PC-3 (cell line): ENCODE measurements around the gene ABCG5. TPM values are rescaled to one million over a fixed set of nuclear protein-coding genes. Genes with fewer than 3 reads are reported as not detected.

Experiments
- ATAC-seq: fragments of 200-7000 bp; cut with Tn5 transposase; 2 replicates; pipeline ENCODE4 v1.9.1; 2020; ENCODE audit warnings: mild to moderate bottlenecking, moderate library complexity
- BruUV-seq: library from RNA; stranded (reverse); fragments of 400-500 nt; replicated peaks from 2 replicates; lab custom pipeline; 2021; lab: Mats Ljungman, UMichigan
- CTCF ChIA-PET: fragments of 300-600 bp; sonication (Branson Sonifier 250); formaldehyde crosslinking; loops from one replicate; lab custom pipeline; 2022; ENCODE audit warnings: antibody characterized with exemption; lab: Charles Lee
- POLR2A ChIA-PET: fragments of 300-600 bp; sonication (Branson Sonifier 250); formaldehyde crosslinking; loops from one replicate; lab custom pipeline; 2022; ENCODE audit warnings: antibody characterized with exemption; ENCODE audit not compliant: unreplicated experiment; lab: Charles Lee
- DNase-seq: peaks from one replicate; pipeline ENCODE4 v3.0.0-alpha.2; 2015
- H2AFZ ChIP-seq: fragments of 300-600 bp; sonication (generic); 2 replicates; pipeline ENCODE4 v1.6.0; 2016; ENCODE audit warnings: antibody characterized with exemption, low read length
- H3F3A ChIP-seq: fragments of 300-600 bp; sonication (generic); one replicate; pipeline ENCODE4 v1.6.0; 2017; ENCODE audit warnings: antibody characterized with exemption, low read length, control low read depth, mild to moderate bottlenecking; ENCODE audit not compliant: unreplicated experiment
- H3K27ac ChIP-seq: fragments of 300-600 bp; sonication (generic); 2 replicates; pipeline ENCODE4 v1.5.1; 2016; ENCODE audit warnings: mild to moderate bottlenecking, low read length
- H3K27me3 ChIP-seq: fragments of 300-600 bp; sonication (generic); 2 replicates; pipeline ENCODE4 v1.6.1; 2016; ENCODE audit warnings: low read length, mixed read lengths
- H3K36me3 ChIP-seq: fragments of 300-600 bp; sonication (generic); 2 replicates; pipeline ENCODE4 v1.6.1; 2016; ENCODE audit warnings: low read depth, mixed run types, low read length, mixed read lengths
- H3K4me1 ChIP-seq: fragments of 300-600 bp; sonication (generic); 2 replicates; pipeline ENCODE4 v1.5.1; 2016; ENCODE audit warnings: low read length; ENCODE audit not compliant: insufficient read depth
- H3K4me2 ChIP-seq: fragments of 300-600 bp; sonication (generic); 2 replicates; pipeline ENCODE4 v1.6.0; 2016; ENCODE audit warnings: low read length
- H3K4me3 ChIP-seq: fragments of 300-600 bp; sonication (generic); 2 replicates; pipeline ENCODE4 v1.5.1; 2016; ENCODE audit warnings: mild to moderate bottlenecking, low read length, mixed read lengths
- H3K79me2 ChIP-seq: fragments of 300-600 bp; sonication (generic); 2 replicates; pipeline ENCODE4 v1.6.1; 2017; ENCODE audit warnings: low read length, mixed read lengths
- H3K9ac ChIP-seq: fragments of 300-600 bp; sonication (generic); 2 replicates; pipeline ENCODE4 v1.6.0; 2016; ENCODE audit warnings: mild to moderate bottlenecking, low read length
- H3K9me2 ChIP-seq: fragments of 300-600 bp; sonication (generic); replicated peaks from 2 replicates; pipeline ENCODE4 v1.6.1; 2016; ENCODE audit warnings: mixed run types, low read length, mixed read lengths
- H3K9me3 ChIP-seq: fragments of 300-600 bp; sonication (generic); 2 replicates; pipeline ENCODE4 v1.6.1; 2016; ENCODE audit warnings: low read length, mixed read lengths
- H4K20me1 ChIP-seq: fragments of 300-600 bp; sonication (generic); 2 replicates; pipeline ENCODE4 v1.6.1; 2016; ENCODE audit warnings: low read length, mixed read lengths
- CTCF ChIP-seq: fragments of 300-600 bp; sonication (generic); conservative IDR thresholded peaks from 2 replicates; pipeline ENCODE4 v1.5.1; 2017; ENCODE audit warnings: antibody characterized with exemption, low read depth, mild to moderate bottlenecking, low read length
- EZH2 ChIP-seq: fragments of 300-600 bp; sonication (generic); IDR thresholded peaks from one replicate; pipeline ENCODE4 v1.6.1; 2017; ENCODE audit warnings: antibody characterized with exemption, mild to moderate bottlenecking, low read length; ENCODE audit not compliant: unreplicated experiment
- EZH2phosphoT487 ChIP-seq: fragments of 300-600 bp; sonication (generic); IDR thresholded peaks from 2 replicates; pipeline ENCODE4 v1.6.1; 2018; ENCODE audit warnings: mild to moderate bottlenecking, antibody characterized with exemption, low read length, borderline replicate concordance
- intact Hi-C: fragments of 100-400 bp; cut with micrococcal nuclease; formaldehyde crosslinking; loops from 2 replicates; pipeline ENCODE4 v1.9.0; 2023
- total RNA-seq: library from RNA; depleted of rRNA; stranded (reverse); fragments of >200 nt; gene quantifications from 2 replicates; pipeline ENCODE4 v1.2.3, GENCODE V29; 2014

Gene ABCG5
- total RNA-seq, 1 experiment from 2014 or later, result not detected

- Histone ChIP-seq H3K9me3 (no peaks in the 10 kb centered on the region), H3K27me3 (no peaks in the 10 kb centered on the region), H3F3A (no peaks in the 10 kb centered on the region), H3K9me2 (no peaks in the 10 kb centered on the region), H3K4me3 (no peak overlapping the region), H3K9ac (no peak overlapping the region), H4K20me1 (no peaks in the 10 kb centered on the region), H3K4me2 (no peak overlapping the region), H3K79me2 (no peaks in the 10 kb centered on the region), H3K36me3 (no peaks in the 10 kb centered on the region), H3K4me1 (no peaks in the 10 kb centered on the region), H2AFZ (no peak overlapping the region), H3K27ac (no peak overlapping the region)
- ATAC-seq, result no peak
- no peak for DNase-seq
- intact Hi-C loops, result no loop called here
- no TSS peak for BruUV-seq
- POLR2A ChIA-PET, result no interaction called here
- CTCF ChIA-PET, result no interaction called here
- TF ChIP-seq EZH2, result no peak
- TF ChIP-seq CTCF, result no peak
- no peak for TF ChIP-seq EZH2phosphoT487
These were observed 26.6 kb downstream of the ABCG5 start for GRCh38 chr2:43812006-43812405.

- TF ChIP-seq EZH2phosphoT487 (no peak), CTCF (no peak), EZH2 (no peak)
- DNase-seq (no peak), ATAC-seq (no peak)
- H3K79me2 ChIP-seq, result no peaks in the 10 kb centered on the region
- H3K4me3 ChIP-seq, result no peak overlapping the region
- H4K20me1 ChIP-seq, result no peaks in the 10 kb centered on the region
- no peak overlapping the region for H3K9ac ChIP-seq
- H3K9me3 ChIP-seq, result no peaks in the 10 kb centered on the region
- no peaks in the 10 kb centered on the region for H3F3A ChIP-seq
- H3K36me3 ChIP-seq, result no peaks in the 10 kb centered on the region
- intact Hi-C loops, result no loop called here
- no peak overlapping the region for H2AFZ ChIP-seq
- H3K9me2 ChIP-seq, result no peaks in the 10 kb centered on the region
- BruUV-seq, result no TSS peak
- H3K4me1 ChIP-seq, result no peaks in the 10 kb centered on the region
- H3K27me3 ChIP-seq, result no peaks in the 10 kb centered on the region
- CTCF ChIA-PET, result no interaction called here
- H3K27ac ChIP-seq, result no peak overlapping the region
- no peak overlapping the region for H3K4me2 ChIP-seq
- POLR2A ChIA-PET, result no interaction called here
These were observed 27.8 kb downstream of the ABCG5 start for GRCh38 chr2:43810888-43811287.

- H3K4me1 ChIP-seq, result no peaks in the 10 kb centered on the region
- no peak for DNase-seq
- no peak overlapping the region for H3K27ac ChIP-seq
- POLR2A ChIA-PET, result no interaction called here
- intact Hi-C loops, result no loop called here
- H3K9me3 ChIP-seq, result no peaks in the 10 kb centered on the region
- no peaks in the 10 kb centered on the region for H4K20me1 ChIP-seq
- no peaks in the 10 kb centered on the region for H3F3A ChIP-seq
- H3K9me2 ChIP-seq, result no peaks in the 10 kb centered on the region
- CTCF ChIA-PET, result no interaction called here
- no peaks in the 10 kb centered on the region for H3K27me3 ChIP-seq
- H2AFZ ChIP-seq, result no peak overlapping the region
- ATAC-seq, result no peak
- no peak for TF ChIP-seq EZH2phosphoT487
- TF ChIP-seq CTCF, result no peak
- no peak for TF ChIP-seq EZH2
- no TSS peak for BruUV-seq
- H3K4me2 ChIP-seq, result no peak overlapping the region
- no peak overlapping the region for H3K9ac ChIP-seq
- no peak overlapping the region for H3K4me3 ChIP-seq
- no peaks in the 10 kb centered on the region for H3K79me2 ChIP-seq
- no peaks in the 10 kb centered on the region for H3K36me3 ChIP-seq
These were observed 28.2 kb downstream of the ABCG5 start for GRCh38 chr2:43810452-43810851.
